Measurements from ENCODE around the gene PWWP2B.

The PWWP2B gene

GRCh38 chr10:132384618-132385388, 12.2 kb upstream of the PWWP2B start:
- TF ChIP-seq TCF12 (IDR thresholded peaks at IDR 0.05; ENCODE audit: low read depth) (no peak), ZBTB7A (IDR thresholded peaks at IDR 0.05; ENCODE audit: low read depth) (no peak), FOXM1 (IDR thresholded peaks at IDR 0.05; ENCODE audit: borderline replicate concordance, low read depth) (no peak), MAX (IDR thresholded peaks at IDR 0.05) (no peak), REST (IDR thresholded peaks at IDR 0.05; ENCODE audit: low read depth) (no peak)

- TF ChIP-seq NFIC (IDR thresholded peaks at IDR 0.05) (no peak), ZBTB7A (IDR thresholded peaks at IDR 0.05; ENCODE audit: low read depth) (no peak), EP300 (IDR thresholded peaks at IDR 0.05; ENCODE audit: borderline replicate concordance) (no peak), TEAD4 (IDR thresholded peaks at IDR 0.05) (no peak), MAX (IDR thresholded peaks at IDR 0.05) (no peak), TAF1 (IDR thresholded peaks at IDR 0.05; ENCODE audit: low read depth) (no peak), EGR1 (IDR thresholded peaks at IDR 0.05) (no peak), TCF12 (IDR thresholded peaks at IDR 0.05; ENCODE audit: low read depth) (no peak), FOXM1 (IDR thresholded peaks at IDR 0.05; ENCODE audit: borderline replicate concordance, low read depth) (no peak), CREB1 (IDR thresholded peaks at IDR 0.05; ENCODE audit: low read depth) (no peak), USF1 (IDR thresholded peaks at IDR 0.05) (no peak), CEBPB (IDR thresholded peaks at IDR 0.05) (no peak), YY1 (IDR thresholded peaks at IDR 0.05; ENCODE audit: low read depth) (no peak), RAD21 (IDR thresholded peaks at IDR 0.05; ENCODE audit: low read depth) (no peak), REST (IDR thresholded peaks at IDR 0.05; ENCODE audit: low read depth) (no peak)
Observed at GRCh38 chr10:132385389-132385667, 11.7 kb upstream of the PWWP2B start.

GRCh38 chr10:132385721-132386418, 11.1 kb upstream of the PWWP2B start:
- TF ChIP-seq TCF12 (IDR thresholded peaks at IDR 0.05; ENCODE audit: low read depth), result no peak
- no peak for TF ChIP-seq CREB1 (IDR thresholded peaks at IDR 0.05; ENCODE audit: low read depth)
- TF ChIP-seq YY1 (IDR thresholded peaks at IDR 0.05; ENCODE audit: low read depth), result no peak
- no peak for TF ChIP-seq FOXM1 (IDR thresholded peaks at IDR 0.05; ENCODE audit: borderline replicate concordance, low read depth)

GRCh38 chr10:132386419-132386831, 10.6 kb upstream of the PWWP2B start:
- TF ChIP-seq EGR1 (IDR thresholded peaks at IDR 0.05), result no peak
- TF ChIP-seq CEBPB (IDR thresholded peaks at IDR 0.05), result no peak
- TF ChIP-seq NFIC (IDR thresholded peaks at IDR 0.05), result no peak
- TF ChIP-seq RAD21 (IDR thresholded peaks at IDR 0.05; ENCODE audit: low read depth), result no peak
- no peak for TF ChIP-seq TAF1 (IDR thresholded peaks at IDR 0.05; ENCODE audit: low read depth)
- TF ChIP-seq ZBTB7A (IDR thresholded peaks at IDR 0.05; ENCODE audit: low read depth), result no peak
- no peak for TF ChIP-seq MAX (IDR thresholded peaks at IDR 0.05)
- TF ChIP-seq USF1 (IDR thresholded peaks at IDR 0.05), result no peak
- no peak for TF ChIP-seq TEAD4 (IDR thresholded peaks at IDR 0.05)

- TF ChIP-seq CREB1 (IDR thresholded peaks at IDR 0.05; ENCODE audit: low read depth) (no peak), REST (IDR thresholded peaks at IDR 0.05; ENCODE audit: low read depth) (no peak), TEAD4 (IDR thresholded peaks at IDR 0.05) (peak; percentile 16; the same call in 1 of the 2 replicates), NFIC (IDR thresholded peaks at IDR 0.05) (no peak), YY1 (IDR thresholded peaks at IDR 0.05; ENCODE audit: low read depth) (no peak), RAD21 (IDR thresholded peaks at IDR 0.05; ENCODE audit: low read depth) (peak; percentile 90), EGR1 (IDR thresholded peaks at IDR 0.05) (peak; percentile 93), FOXM1 (IDR thresholded peaks at IDR 0.05; ENCODE audit: borderline replicate concordance, low read depth) (no peak), TCF12 (IDR thresholded peaks at IDR 0.05; ENCODE audit: low read depth) (no peak), MAX (IDR thresholded peaks at IDR 0.05) (0 out of 2 replicates have a peak, but pooled peaks have one; percentile 54), ZBTB7A (IDR thresholded peaks at IDR 0.05; ENCODE audit: low read depth) (peak; percentile 95), CEBPB (IDR thresholded peaks at IDR 0.05) (no peak), EP300 (IDR thresholded peaks at IDR 0.05; ENCODE audit: borderline replicate concordance) (no peak; the same call in 1 of the 2 replicates), TAF1 (IDR thresholded peaks at IDR 0.05; ENCODE audit: low read depth) (no peak), USF1 (IDR thresholded peaks at IDR 0.05) (no peak)
Observed at GRCh38 chr10:132387764-132388210, 9.2 kb upstream of the PWWP2B start.

Data from Ishikawa (cell line).